Sigmoid colon (tissue), 4 donors: ENCODE results near the gene TTYH1.

Experiments used
- EP300 ChIP-seq, 4 donors: sonication (generic); formaldehyde crosslinking; IDR thresholded peaks; one replicate each; pipeline ENCODE4 v1.6.1; 2017; ENCODE audit warnings: antibody characterized with exemption in 4 of 4
- POLR2A ChIP-seq, 2 donors: fragments of 450-650 bp; IDR thresholded peaks; one replicate each; pipeline ENCODE4 v1.6.1; 2016; ENCODE audit warnings: antibody characterized with exemption in 2 of 2, mild to moderate bottlenecking in 2 of 2, moderate library complexity in 2 of 2
- TF ChIP-seq, protein P1 (sequence below), 4 experiments: fragments of 450-650 bp in 3 of 4; fragments of 200-600 bp in 1 of 4; IDR thresholded peaks; one replicate each; pipeline ENCODE4 v1.5.1; 2016 to 2019; ENCODE audit warnings: antibody characterized with exemption in 4 of 4, mild to moderate bottlenecking in 3 of 4, moderate library complexity in 2 of 4

DNA sequence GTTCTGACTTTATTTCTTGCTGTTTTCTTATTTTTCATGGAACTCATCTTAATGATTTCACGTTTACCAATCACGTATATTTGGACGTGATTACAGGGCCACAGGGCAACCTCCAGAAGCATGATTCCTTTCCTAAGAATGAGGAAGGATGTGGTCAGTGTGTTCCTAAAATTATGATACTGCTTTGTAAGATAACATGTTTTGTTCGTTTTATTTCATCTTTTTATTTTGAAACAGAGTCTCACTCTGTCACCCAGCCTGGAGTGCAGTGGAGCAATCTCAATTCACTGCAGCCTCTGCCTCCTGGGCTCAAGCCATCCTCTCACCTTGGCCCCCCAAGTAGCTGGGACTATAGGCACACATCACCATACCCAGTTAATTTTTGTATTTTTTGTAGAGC is 25.7 kb upstream of the TTYH1 start:
- TF ChIP-seq, protein P1, sequence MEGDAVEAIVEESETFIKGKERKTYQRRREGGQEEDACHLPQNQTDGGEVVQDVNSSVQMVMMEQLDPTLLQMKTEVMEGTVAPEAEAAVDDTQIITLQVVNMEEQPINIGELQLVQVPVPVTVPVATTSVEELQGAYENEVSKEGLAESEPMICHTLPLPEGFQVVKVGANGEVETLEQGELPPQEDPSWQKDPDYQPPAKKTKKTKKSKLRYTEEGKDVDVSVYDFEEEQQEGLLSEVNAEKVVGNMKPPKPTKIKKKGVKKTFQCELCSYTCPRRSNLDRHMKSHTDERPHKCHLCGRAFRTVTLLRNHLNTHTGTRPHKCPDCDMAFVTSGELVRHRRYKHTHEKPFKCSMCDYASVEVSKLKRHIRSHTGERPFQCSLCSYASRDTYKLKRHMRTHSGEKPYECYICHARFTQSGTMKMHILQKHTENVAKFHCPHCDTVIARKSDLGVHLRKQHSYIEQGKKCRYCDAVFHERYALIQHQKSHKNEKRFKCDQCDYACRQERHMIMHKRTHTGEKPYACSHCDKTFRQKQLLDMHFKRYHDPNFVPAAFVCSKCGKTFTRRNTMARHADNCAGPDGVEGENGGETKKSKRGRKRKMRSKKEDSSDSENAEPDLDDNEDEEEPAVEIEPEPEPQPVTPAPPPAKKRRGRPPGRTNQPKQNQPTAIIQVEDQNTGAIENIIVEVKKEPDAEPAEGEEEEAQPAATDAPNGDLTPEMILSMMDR (IDR thresholded peaks at IDR 0.05): no peak
- no peak for TF ChIP-seq POLR2A (IDR thresholded peaks at IDR 0.05)
- TF ChIP-seq EP300 (IDR thresholded peaks at IDR 0.05): no peak
